ENCODE measurements around the gene CMIP.

DNA sequence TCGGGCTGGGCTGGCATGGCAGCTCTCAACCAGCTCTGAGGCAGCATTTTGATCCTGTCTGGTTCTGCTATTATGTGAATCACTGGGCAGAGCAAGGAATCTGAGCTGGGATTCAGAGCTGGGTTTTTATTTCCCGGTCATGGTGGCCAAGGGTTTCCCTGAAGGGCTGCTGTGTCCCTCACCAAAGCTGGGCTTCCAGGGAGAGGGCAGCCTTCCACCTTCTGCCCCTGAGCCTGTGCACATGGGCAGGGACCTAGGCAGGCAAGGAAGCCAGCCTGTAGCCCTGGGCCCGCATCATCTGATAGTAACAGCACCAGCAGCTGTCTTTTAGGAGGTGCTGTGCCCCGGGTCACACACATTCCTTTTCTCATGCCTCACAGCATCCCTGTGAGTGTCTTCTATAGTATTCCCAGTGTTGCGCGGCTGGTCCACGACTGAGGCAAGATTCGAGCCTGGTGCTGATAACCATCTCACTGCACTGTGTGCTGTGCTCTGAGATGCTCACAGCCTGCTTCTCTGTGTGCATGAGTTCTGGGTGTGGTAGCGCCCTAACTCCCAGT is 249.2 kb downstream of the CMIP start:
- TF ChIP-seq, protein P1, sequence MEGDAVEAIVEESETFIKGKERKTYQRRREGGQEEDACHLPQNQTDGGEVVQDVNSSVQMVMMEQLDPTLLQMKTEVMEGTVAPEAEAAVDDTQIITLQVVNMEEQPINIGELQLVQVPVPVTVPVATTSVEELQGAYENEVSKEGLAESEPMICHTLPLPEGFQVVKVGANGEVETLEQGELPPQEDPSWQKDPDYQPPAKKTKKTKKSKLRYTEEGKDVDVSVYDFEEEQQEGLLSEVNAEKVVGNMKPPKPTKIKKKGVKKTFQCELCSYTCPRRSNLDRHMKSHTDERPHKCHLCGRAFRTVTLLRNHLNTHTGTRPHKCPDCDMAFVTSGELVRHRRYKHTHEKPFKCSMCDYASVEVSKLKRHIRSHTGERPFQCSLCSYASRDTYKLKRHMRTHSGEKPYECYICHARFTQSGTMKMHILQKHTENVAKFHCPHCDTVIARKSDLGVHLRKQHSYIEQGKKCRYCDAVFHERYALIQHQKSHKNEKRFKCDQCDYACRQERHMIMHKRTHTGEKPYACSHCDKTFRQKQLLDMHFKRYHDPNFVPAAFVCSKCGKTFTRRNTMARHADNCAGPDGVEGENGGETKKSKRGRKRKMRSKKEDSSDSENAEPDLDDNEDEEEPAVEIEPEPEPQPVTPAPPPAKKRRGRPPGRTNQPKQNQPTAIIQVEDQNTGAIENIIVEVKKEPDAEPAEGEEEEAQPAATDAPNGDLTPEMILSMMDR (IDR thresholded peaks at IDR 0.05): no peak
- TF ChIP-seq POLR2A (IDR thresholded peaks at IDR 0.05): no peak

All from esophagus squamous epithelium (tissue), 4 donors.